ENCODE results near the gene ODF2.
"Not testable (repeated sequence)": the region's sequence is repeated elsewhere in the genome, so short reads cannot be mapped to it uniquely, and the experiment has no call there.

Gene ODF2

GRCh38 chr9:128423356-128423755, 32.5 kb upstream of the ODF2 start:
- not testable (repeated sequence) for DNase-seq (ENCODE audit: low read depth in 2 of 3, low spot score in 2 of 3)

GRCh38 chr9:128424268-128424780, 31.5 kb upstream of the ODF2 start:
- DNase-seq (ENCODE audit: low read depth in 2 of 3, low spot score in 2 of 3), result no peak

- DNase-seq (ENCODE audit: low read depth in 2 of 3, low spot score in 2 of 3), result no peak
These were observed 26.9 kb upstream of the ODF2 start for GRCh38 chr9:128428644-128429512.

- DNase-seq (ENCODE audit: low read depth in 2 of 3, low spot score in 2 of 3), result no peak
These were observed 26.2 kb upstream of the ODF2 start for GRCh38 chr9:128429513-128430086.

- DNase-seq (ENCODE audit: low read depth in 2 of 3, low spot score in 2 of 3), result no peak
These were observed 24.6 kb upstream of the ODF2 start for GRCh38 chr9:128431207-128431606.

GRCh38 chr9:128434340-128434739, 21.5 kb upstream of the ODF2 start:
- no peak for DNase-seq (ENCODE audit: low read depth in 2 of 3, low spot score in 2 of 3)

- DNase-seq (ENCODE audit: low read depth in 2 of 3, low spot score in 2 of 3), result no peak
These were observed 20.2 kb upstream of the ODF2 start for GRCh38 chr9:128435611-128436010.

- DNase-seq (ENCODE audit: low read depth in 2 of 3, low spot score in 2 of 3), result peak; percentile 48 to 90 (median 81)
These were observed 17.3 kb upstream of the ODF2 start for GRCh38 chr9:128438343-128439109.

GRCh38 chr9:128439273-128439672, 16.5 kb upstream of the ODF2 start:
- no peak for DNase-seq (ENCODE audit: low read depth in 2 of 3, low spot score in 2 of 3)

- no peak for DNase-seq (ENCODE audit: low read depth in 2 of 3, low spot score in 2 of 3)
These were observed 13.7 kb upstream of the ODF2 start for GRCh38 chr9:128442150-128442549.

GRCh38 chr9:128446505-128446904, 9.3 kb upstream of the ODF2 start:
- not testable (repeated sequence) for DNase-seq (ENCODE audit: low read depth in 2 of 3, low spot score in 2 of 3)

GRCh38 chr9:128448746-128449145, 7.1 kb upstream of the ODF2 start:
- no peak for DNase-seq (ENCODE audit: low read depth in 2 of 3, low spot score in 2 of 3)

GRCh38 chr9:128454991-128455390, 815 bp upstream of the ODF2 start:
- no peak for DNase-seq (ENCODE audit: low read depth in 2 of 3, low spot score in 2 of 3)

GRCh38 chr9:128456613-128457061, 831 bp downstream of the ODF2 start:
- peak in 2 of 3 experiments; percentile 49 to 60 for DNase-seq (ENCODE audit: low read depth in 2 of 3, low spot score in 2 of 3)

- DNase-seq (ENCODE audit: low read depth in 2 of 3, low spot score in 2 of 3), result no peak
These were observed 1.4 kb downstream of the ODF2 start for GRCh38 chr9:128457207-128457606.

GRCh38 chr9:128459011-128459410, 3.2 kb downstream of the ODF2 start:
- no peak for DNase-seq (ENCODE audit: low read depth in 2 of 3, low spot score in 2 of 3)

GRCh38 chr9:128469070-128469469, 13.3 kb downstream of the ODF2 start:
- DNase-seq (ENCODE audit: low read depth in 2 of 3, low spot score in 2 of 3), result no peak

GRCh38 chr9:128470560-128470959, 14.8 kb downstream of the ODF2 start:
- no peak for DNase-seq (ENCODE audit: low read depth in 2 of 3, low spot score in 2 of 3)

GRCh38 chr9:128473104-128473503, 17.3 kb downstream of the ODF2 start:
- no peak for DNase-seq (ENCODE audit: low read depth in 2 of 3, low spot score in 2 of 3)

GRCh38 chr9:128475867-128476266, 20.1 kb downstream of the ODF2 start:
- no peak for DNase-seq (ENCODE audit: low read depth in 2 of 3, low spot score in 2 of 3)

- DNase-seq (ENCODE audit: low read depth in 2 of 3, low spot score in 2 of 3), result no peak
These were observed 23.5 kb downstream of the ODF2 start for GRCh38 chr9:128479262-128479661.

GRCh38 chr9:128481561-128481960, 25.8 kb downstream of the ODF2 start:
- no peak for DNase-seq (ENCODE audit: low read depth in 2 of 3, low spot score in 2 of 3)

Measured in activated CD8-positive, alpha-beta memory T cell treated with anti-CD3 and anti-CD28 coated beads for 48 hours (primary cell).